SH-SY5Y (cell line): ENCODE results near the gene CPLX3.

ENCODE experiments used
- GATA2 ChIP-seq: IDR thresholded peaks from 2 replicates; pipeline ENCODE4 v1.6.1; 2011; ENCODE audit warnings: mild to moderate bottlenecking, low read depth, low read length
- GATA3 ChIP-seq: IDR thresholded peaks from 2 replicates; pipeline ENCODE4 v1.6.1; 2011; ENCODE audit warnings: low read depth, mild to moderate bottlenecking, low read length, moderate library complexity

- TF ChIP-seq GATA2 = no peak
- no peak for TF ChIP-seq GATA3
Observed at GRCh38 chr15:74844319-74845207, 18.1 kb downstream of the CPLX3 start.
